GM12878 (cell line): ENCODE measurements around the gene THTPA. TPM values are rescaled to one million over a fixed set of nuclear protein-coding genes. Genes with fewer than 3 reads are reported as not detected.

ENCODE experiments used
- ASH2L ChIP-seq: fragments of 300-600, 200-600 bp; sonication (generic); IDR thresholded peaks from 2 replicates; pipeline ENCODE4 v1.6.1; 2017; ENCODE audit warnings: low read depth, mild to moderate bottlenecking, borderline replicate concordance
- ATF2 ChIP-seq: IDR thresholded peaks from 2 replicates; pipeline ENCODE4 v1.6.1; 2012; ENCODE audit warnings: low read length, inconsistent platforms
- BHLHE40 ChIP-seq, 2 experiments: fragments of 450-650 bp in 1 of 2; IDR thresholded peaks; 2 replicates each; pipeline ENCODE4 v1.6.1; 2011 to 2017; ENCODE audit warnings: low read depth in 2 of 2, borderline replicate concordance in 1 of 2, improper control_type of control experiment in 1 of 2, low read length in 1 of 2, mild to moderate bottlenecking in 1 of 2
- BMI1 ChIP-seq: fragments of 450-650 bp; IDR thresholded peaks from 2 replicates; pipeline ENCODE4 v1.6.1; 2016; ENCODE audit warnings: mild to moderate bottlenecking, moderate library complexity, borderline replicate concordance
- CHD2 ChIP-seq: IDR thresholded peaks from 2 replicates; pipeline ENCODE4 v1.6.1; 2011; ENCODE audit warnings: low read depth, low read length, improper control_type of control experiment, borderline replicate concordance
- GATAD2B ChIP-seq: fragments of 450-650 bp; conservative IDR thresholded peaks from 2 replicates; pipeline ENCODE4 v1.6.1; 2017; ENCODE audit warnings: low read depth, mild to moderate bottlenecking, moderate library complexity
- HCFC1 ChIP-seq: fragments of 150-350 bp; IDR thresholded peaks from 2 replicates; pipeline ENCODE4 v1.6.1; 2014; ENCODE audit warnings: low read length
- MYB ChIP-seq: fragments of 150-350 bp; IDR thresholded peaks from 2 replicates; pipeline ENCODE4 v1.6.1; 2014; ENCODE audit warnings: mild to moderate bottlenecking, low read depth, low read length, borderline replicate concordance
- NR2C1 ChIP-seq: fragments of 450-650 bp; IDR thresholded peaks from 2 replicates; pipeline ENCODE4 v1.6.1; 2017; ENCODE audit warnings: antibody characterized with exemption, mild to moderate bottlenecking, moderate library complexity
- PAX5 ChIP-seq: IDR thresholded peaks from 2 replicates; pipeline ENCODE4 v1.6.1; 2011; ENCODE audit warnings: low read depth, low read length, borderline replicate concordance
- POLR2AphosphoS5 ChIP-seq: IDR thresholded peaks from 2 replicates; pipeline ENCODE4 v1.6.1; 2011; ENCODE audit warnings: mild to moderate bottlenecking, low read length, inconsistent platforms
- SIX5 ChIP-seq: IDR thresholded peaks from 2 replicates; pipeline ENCODE4 v1.6.1; 2011; ENCODE audit warnings: mild to moderate bottlenecking, low read depth, low read length, moderate library complexity; ENCODE audit not compliant: severe bottlenecking
- SRF ChIP-seq, 2 experiments: IDR thresholded peaks; 2 replicates each; pipeline ENCODE4 v1.6.1; 2011; ENCODE audit warnings: low read depth in 2 of 2, low read length in 2 of 2, mild to moderate bottlenecking in 1 of 2, moderate library complexity in 1 of 2
- YBX1 ChIP-seq: fragments of 450-650 bp; IDR thresholded peaks from 2 replicates; pipeline ENCODE4 v1.6.1; 2016; ENCODE audit warnings: antibody characterized with exemption
- polyA plus RNA-seq, 11 experiments: library from polyadenylated mRNA; depleted of rRNA in 4 of 11; unstranded in 6 of 11; stranded (reverse) in 5 of 11; fragments of >200 nt; fragmentation: Nextera tagmentation in 4 of 11; fragmentation: Illumina TruSeq in 1 of 11; extraction: Ambion mirVana in 4 of 11; extraction: Trizol in 1 of 11; gene quantifications; 1 replicate in 1 of 11; 2 replicates in 10 of 11; pipeline versions ENCODE4 v1.2.1 to v1.2.3, GENCODE V29; 2011 to 2016; ENCODE audit warnings: inconsistent platforms in 2 of 11, missing spikeins in 2 of 11, low read depth in 1 of 11
- total RNA-seq, 4 experiments: library from RNA; depleted of rRNA in 3 of 4; stranded (reverse); fragments of >200 nt in 3 of 4; fragmentation: Illumina TruSeq in 1 of 4; extraction: Trizol in 1 of 4; gene quantifications; 2 replicates each; pipeline versions ENCODE4 v1.2.1 to v1.2.3, GENCODE V29; 2013 to 2021
- TF ChIP-seq, protein P1 (sequence below): fragments of 450-650 bp; formaldehyde crosslinking; IDR thresholded peaks from 2 replicates; pipeline ENCODE4 v1.4.0; 2020; ENCODE audit warnings: mild to moderate bottlenecking, moderate library complexity
- TF ChIP-seq, protein P2 (sequence below): fragments of 450-650 bp; IDR thresholded peaks from 2 replicates; pipeline ENCODE4 v1.6.1; 2016; ENCODE audit warnings: mild to moderate bottlenecking
- TF ChIP-seq, protein P3 (sequence below): fragments of 450-650 bp; IDR thresholded peaks from 2 replicates; pipeline ENCODE4 v1.6.1; 2017; ENCODE audit warnings: mild to moderate bottlenecking, low read depth, inconsistent platforms; ENCODE audit not compliant: poor library complexity, severe bottlenecking
- TF ChIP-seq, protein P4 (sequence below): fragments of 450-650 bp; IDR thresholded peaks from 2 replicates; pipeline ENCODE4 v1.6.1; 2017; ENCODE audit warnings: borderline replicate concordance

THTPA gene
- total and polyA plus RNA-seq, 10 of the 15 experiments (the other 5 are each of a cell fraction or from before 2014, with no cell fraction given) = 3.1 to 24.9 (median 12.8) TPM

DNA sequence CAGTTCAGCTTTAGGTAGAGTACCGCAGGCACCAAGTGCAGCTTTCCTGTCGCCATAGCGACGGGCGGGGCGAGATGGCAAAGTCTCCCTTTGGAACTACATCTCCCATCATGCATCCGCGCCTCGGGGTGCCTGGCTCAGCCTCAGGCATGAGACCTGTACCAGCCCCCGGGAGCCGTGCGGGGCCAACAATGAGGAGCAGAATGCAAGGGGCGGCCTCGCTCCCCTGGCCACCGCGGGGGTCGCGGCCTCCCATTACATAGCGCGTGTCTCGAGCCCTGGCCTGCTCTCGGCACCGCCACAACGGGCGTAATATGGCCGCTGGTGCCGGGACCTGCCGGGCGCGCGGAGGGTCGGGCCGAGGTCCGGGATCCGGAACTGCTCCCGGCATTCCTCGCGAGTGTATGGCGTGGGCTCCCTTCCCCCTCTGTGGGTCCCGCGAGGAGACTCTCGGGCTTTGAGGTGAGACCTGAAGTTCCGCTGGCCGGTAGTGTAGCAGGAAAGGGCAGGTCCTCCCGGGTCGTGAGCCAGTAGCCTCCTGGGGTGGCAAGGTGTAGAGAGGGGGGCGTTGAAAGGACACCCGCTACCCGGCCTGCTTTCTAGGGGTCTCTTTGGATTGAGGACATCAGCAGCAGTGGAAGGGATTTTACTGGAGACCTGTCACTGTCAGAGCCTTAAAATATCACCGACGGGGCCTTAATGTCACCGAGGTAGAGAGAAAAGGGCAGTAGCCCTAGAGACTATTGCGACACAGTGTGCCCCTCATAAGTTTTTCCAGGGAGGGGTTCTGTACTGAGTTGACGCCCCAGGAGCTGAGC lies at the start of gene THTPA (continued):
- TF ChIP-seq, protein P1, sequence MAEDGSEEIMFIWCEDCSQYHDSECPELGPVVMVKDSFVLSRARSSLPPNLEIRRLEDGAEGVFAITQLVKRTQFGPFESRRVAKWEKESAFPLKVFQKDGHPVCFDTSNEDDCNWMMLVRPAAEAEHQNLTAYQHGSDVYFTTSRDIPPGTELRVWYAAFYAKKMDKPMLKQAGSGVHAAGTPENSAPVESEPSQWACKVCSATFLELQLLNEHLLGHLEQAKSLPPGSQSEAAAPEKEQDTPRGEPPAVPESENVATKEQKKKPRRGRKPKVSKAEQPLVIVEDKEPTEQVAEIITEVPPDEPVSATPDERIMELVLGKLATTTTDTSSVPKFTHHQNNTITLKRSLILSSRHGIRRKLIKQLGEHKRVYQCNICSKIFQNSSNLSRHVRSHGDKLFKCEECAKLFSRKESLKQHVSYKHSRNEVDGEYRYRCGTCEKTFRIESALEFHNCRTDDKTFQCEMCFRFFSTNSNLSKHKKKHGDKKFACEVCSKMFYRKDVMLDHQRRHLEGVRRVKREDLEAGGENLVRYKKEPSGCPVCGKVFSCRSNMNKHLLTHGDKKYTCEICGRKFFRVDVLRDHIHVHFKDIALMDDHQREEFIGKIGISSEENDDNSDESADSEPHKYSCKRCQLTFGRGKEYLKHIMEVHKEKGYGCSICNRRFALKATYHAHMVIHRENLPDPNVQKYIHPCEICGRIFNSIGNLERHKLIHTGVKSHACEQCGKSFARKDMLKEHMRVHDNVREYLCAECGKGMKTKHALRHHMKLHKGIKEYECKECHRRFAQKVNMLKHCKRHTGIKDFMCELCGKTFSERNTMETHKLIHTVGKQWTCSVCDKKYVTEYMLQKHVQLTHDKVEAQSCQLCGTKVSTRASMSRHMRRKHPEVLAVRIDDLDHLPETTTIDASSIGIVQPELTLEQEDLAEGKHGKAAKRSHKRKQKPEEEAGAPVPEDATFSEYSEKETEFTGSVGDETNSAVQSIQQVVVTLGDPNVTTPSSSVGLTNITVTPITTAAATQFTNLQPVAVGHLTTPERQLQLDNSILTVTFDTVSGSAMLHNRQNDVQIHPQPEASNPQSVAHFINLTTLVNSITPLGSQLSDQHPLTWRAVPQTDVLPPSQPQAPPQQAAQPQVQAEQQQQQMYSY (CRISPR knock-in tag) = no peak
- TF ChIP-seq GATAD2B (peak; percentile 91), SRF (IDR thresholded peaks at IDR 0.05; ENCODE audit: low read depth in 2 of 2, low read length in 2 of 2) (peak in 1 of 2 experiments; percentile 67; a peak in 1 of 4 replicates), ATF2 (no peak), POLR2AphosphoS5 (peak; percentile 90; the same call in 1 of the 2 replicates), NR2C1 (peak; percentile 61), ASH2L (no peak), YBX1 (no peak), PAX5 (no peak; the same call in 1 of the 2 replicates), CHD2 (peak; percentile 98), BHLHE40 (IDR thresholded peaks at IDR 0.05; ENCODE audit: borderline replicate concordance in 1 of 2, low read depth in 2 of 2, low read length in 1 of 2) (peak; percentile 39 to 78; a peak in 2 of 4 replicates), HCFC1 (peak; percentile 86), BMI1 (peak; percentile 97), MYB (no peak), SIX5 (peak; percentile 74)
- TF ChIP-seq, protein P2, sequence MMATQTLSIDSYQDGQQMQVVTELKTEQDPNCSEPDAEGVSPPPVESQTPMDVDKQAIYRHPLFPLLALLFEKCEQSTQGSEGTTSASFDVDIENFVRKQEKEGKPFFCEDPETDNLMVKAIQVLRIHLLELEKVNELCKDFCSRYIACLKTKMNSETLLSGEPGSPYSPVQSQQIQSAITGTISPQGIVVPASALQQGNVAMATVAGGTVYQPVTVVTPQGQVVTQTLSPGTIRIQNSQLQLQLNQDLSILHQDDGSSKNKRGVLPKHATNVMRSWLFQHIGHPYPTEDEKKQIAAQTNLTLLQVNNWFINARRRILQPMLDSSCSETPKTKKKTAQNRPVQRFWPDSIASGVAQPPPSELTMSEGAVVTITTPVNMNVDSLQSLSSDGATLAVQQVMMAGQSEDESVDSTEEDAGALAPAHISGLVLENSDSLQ = 0 out of 2 replicates have a peak, but pooled peaks have one; percentile 4
- TF ChIP-seq, protein P3, sequence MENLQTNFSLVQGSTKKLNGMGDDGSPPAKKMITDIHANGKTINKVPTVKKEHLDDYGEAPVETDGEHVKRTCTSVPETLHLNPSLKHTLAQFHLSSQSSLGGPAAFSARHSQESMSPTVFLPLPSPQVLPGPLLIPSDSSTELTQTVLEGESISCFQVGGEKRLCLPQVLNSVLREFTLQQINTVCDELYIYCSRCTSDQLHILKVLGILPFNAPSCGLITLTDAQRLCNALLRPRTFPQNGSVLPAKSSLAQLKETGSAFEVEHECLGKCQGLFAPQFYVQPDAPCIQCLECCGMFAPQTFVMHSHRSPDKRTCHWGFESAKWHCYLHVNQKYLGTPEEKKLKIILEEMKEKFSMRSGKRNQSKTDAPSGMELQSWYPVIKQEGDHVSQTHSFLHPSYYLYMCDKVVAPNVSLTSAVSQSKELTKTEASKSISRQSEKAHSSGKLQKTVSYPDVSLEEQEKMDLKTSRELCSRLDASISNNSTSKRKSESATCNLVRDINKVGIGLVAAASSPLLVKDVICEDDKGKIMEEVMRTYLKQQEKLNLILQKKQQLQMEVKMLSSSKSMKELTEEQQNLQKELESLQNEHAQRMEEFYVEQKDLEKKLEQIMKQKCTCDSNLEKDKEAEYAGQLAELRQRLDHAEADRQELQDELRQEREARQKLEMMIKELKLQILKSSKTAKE = no peak
- TF ChIP-seq, protein P4, sequence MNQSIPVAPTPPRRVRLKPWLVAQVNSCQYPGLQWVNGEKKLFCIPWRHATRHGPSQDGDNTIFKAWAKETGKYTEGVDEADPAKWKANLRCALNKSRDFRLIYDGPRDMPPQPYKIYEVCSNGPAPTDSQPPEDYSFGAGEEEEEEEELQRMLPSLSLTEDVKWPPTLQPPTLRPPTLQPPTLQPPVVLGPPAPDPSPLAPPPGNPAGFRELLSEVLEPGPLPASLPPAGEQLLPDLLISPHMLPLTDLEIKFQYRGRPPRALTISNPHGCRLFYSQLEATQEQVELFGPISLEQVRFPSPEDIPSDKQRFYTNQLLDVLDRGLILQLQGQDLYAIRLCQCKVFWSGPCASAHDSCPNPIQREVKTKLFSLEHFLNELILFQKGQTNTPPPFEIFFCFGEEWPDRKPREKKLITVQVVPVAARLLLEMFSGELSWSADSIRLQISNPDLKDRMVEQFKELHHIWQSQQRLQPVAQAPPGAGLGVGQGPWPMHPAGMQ = peak; percentile 18; the same call in 1 of the 2 replicates
